HG03108 (cell line): Measurements from ENCODE around the gene DCAF8.
A peak's percentile ranks its signal among the peaks of the same experiment; 100 is the strongest.

ENCODE experiments used
- ATAC-seq: cut with Tn5 transposase; IDR thresholded peaks from one replicate; pipeline ENCODE4 v1.9.1; 2021; ENCODE audit warnings: moderate library complexity; ENCODE audit not compliant: unreplicated experiment

DCAF8 gene

DNA sequence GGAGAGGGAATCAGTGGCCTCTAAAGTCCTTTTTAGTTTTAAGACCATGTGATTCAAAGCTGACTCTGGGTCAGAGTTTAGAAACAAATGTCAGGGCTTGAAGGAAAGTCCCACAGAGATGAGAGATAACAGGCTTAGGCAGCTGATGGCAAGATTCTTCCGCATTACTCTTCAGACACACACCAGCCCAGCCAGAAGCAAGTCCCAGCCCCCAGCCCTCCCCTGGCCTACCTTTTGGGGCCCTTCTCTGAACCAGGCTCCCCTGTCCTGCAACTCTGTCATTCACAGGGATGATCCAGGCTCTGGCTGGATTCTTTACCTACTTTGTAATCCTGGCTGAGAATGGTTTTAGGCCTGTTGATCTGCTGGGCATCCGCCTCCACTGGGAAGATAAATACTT is 85.1 kb downstream of the DCAF8 start:
- no peak for ATAC-seq

DNA sequence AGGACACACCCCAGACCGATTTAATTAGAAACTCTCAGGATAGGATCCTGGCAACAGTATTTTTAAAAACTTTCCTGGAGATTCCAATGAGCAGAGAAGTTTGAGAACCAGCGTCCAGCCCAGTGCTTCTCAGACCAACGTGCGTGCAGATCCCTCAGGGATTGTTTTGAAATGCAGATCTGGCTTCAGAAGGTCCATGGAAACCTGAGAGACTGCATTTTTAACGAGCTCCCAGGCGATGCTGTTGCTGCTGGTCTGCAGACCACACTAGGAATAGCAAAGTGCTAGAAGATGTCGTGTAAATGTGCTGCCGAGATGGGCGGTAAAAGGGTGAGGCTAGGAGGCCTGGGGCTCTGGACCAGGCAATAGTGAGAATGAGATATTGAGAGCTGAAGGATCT is 90.4 kb downstream of the DCAF8 start:
- no peak for ATAC-seq

GRCh38 chr1:160171354-160171753 is 91.0 kb downstream of the DCAF8 start:
- ATAC-seq = no peak

GRCh38 chr1:160169553-160170399 is 92.6 kb downstream of the DCAF8 start:
- ATAC-seq = peak; percentile 78

- ATAC-seq = no peak
Observed at GRCh38 chr1:160168609-160169369, 93.6 kb downstream of the DCAF8 start.

DNA sequence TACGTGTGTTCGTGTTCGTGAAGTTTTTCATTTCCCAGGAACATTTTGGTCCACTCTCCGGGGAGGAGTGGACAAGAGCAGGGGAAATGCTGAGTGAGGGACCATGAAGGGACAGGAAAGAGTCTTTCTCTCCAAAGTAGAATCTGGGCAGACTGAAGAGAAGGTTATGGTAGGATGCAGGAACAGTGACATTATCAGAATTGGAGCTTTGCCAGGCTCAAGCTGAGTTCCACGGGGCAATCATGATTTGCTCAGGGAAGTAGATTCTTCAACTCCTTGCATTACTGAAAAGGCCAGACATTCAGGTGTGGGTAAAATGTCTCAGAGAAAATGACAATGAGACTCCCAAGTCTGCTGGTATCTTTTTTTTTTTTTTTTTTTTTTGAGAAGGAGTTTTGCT is 94.3 kb downstream of the DCAF8 start:
- ATAC-seq = no peak

DNA sequence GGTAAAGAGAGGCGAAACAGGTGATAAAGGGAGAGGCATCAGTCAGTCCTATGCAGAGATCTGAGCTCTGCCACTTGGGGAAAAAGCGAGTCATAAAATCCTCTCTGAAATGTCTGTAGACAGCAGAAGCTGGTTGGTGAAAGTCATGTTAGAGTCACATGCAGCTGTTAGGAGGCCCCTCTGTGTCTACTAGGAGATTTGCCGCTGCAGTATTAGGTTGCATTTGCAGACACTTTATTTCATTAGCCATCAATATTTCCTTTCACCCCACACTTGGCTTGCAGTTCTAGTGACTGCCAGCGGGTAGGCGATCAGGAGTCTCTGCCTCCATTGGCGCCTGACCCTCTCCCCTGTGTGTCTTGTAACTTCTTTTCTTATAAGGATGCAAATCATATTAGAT is 94.8 kb downstream of the DCAF8 start:
- no peak for ATAC-seq

GRCh38 chr1:160167056-160167455 is 95.3 kb downstream of the DCAF8 start:
- ATAC-seq = no peak

DNA sequence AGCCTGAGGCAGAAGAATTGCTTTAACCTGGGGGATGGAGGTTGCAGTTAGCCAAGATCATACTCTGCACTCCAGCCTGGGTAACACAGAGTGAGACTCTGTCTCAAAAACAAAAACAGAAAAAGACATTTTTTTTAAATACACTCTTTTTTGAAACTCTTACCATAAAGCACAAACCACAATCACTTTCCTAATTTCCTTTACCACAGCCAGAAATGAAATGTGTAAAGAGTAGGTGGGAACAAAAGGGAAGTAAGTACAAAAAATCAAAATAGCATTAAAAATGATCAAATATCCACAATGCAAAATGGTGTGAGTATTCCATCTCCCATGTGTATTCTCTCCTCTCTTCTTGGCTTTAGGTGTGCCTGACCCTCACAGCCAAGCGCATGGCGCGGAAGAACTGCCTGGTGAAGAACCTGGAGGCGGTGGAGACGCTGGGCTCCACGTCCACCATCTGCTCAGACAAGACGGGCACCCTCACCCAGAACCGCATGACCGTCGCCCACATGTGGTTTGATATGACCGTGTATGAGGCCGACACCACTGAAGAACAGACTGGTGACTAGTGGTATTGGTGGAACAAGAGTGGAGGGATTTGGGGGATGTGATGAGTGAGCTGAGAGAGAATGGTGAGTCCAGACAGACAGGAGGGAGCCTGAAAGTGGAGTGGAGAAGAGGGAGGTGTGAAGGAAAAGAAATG is 96.0 kb downstream of the DCAF8 start:
- ATAC-seq = no peak
